ENCODE measurements around the gene ZNF770.

The ZNF770 gene

DNA sequence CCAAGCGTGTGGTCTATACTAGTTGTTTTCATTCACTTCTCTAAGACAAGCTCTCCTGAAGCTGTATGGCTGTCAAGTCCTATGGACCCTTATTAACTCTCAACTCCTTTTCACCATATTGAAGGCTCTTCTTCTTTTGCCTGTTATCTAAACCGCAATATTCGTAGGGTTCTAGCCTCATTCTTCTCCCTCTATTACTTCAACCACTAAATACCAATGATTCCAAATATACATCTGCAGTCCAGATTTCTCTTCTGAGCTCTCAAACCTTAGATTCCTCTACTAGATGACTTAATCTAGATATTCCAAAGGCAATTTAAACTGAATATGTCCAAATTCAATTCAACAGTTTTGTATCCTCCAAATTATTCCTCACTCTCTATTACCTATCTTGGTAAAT lies 43.2 kb downstream of the ZNF770 start:
- TF ChIP-seq GATA3 (IDR thresholded peaks at IDR 0.05; ENCODE audit: low read depth, low read length) (no peak), GATA2 (IDR thresholded peaks at IDR 0.05; ENCODE audit: low read depth, low read length) (no peak)

DNA sequence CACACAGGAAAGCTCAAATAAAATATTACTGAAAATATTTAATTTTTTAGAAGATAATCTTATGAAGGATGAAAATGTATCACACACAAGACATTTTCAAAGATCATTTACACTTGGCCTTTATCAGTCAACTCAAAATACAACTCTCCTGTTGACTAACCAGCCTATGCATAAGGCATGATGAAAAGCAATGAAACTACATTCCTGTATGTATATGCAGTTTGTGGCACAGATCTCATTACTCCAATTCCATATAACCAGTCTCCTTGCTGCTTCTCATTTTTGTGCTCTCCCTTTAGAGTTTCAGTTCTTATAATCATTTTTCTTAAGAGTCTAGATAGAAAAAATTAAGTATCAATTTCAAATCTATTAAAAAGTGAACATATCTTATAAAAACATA lies 44.4 kb downstream of the ZNF770 start:
- TF ChIP-seq GATA2 (IDR thresholded peaks at IDR 0.05; ENCODE audit: low read depth, low read length) (no peak), GATA3 (IDR thresholded peaks at IDR 0.05; ENCODE audit: low read depth, low read length) (no peak)

DNA sequence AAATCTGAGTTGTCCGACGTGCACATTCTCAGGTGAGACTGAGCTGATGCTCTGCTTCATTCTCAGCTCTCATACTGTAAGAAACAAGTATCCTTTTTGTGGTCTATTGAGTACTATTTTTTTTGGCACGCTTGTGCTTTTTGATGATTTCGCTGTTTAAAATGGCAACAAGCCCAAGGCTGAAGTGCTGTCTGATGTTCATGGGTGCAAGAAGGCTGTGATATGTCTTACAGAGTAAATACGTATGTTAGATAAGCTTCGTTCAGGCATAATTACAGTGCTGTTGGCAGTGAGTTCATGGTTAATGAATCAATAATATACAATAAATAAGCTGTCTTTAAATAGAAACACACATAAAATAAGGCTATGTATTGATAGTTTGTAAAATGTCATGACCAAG lies 45.7 kb downstream of the ZNF770 start:
- TF ChIP-seq GATA3 (IDR thresholded peaks at IDR 0.05; ENCODE audit: low read depth, low read length) (no peak), GATA2 (IDR thresholded peaks at IDR 0.05; ENCODE audit: low read depth, low read length) (no peak)

DNA sequence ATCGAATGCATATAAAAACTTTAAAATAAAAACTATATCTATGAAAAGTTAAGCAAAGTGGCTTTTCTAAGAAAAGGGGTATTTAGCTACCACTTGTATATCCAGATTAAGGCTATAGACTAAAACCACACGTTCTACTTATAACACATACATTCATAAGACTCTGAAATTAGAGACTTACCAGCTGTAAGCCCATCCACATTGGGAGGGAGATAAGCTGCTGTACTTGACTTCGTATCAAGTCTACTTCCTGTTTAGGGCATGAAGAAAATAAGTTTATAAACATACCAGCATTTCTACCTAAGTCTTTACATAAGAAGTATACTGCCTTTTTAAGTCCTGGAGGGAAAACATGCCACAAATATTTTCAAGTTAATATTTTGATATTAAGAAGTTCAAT lies 46.3 kb downstream of the ZNF770 start:
- TF ChIP-seq GATA2 (IDR thresholded peaks at IDR 0.05; ENCODE audit: low read depth, low read length) (no peak), GATA3 (IDR thresholded peaks at IDR 0.05; ENCODE audit: low read depth, low read length) (no peak)

DNA sequence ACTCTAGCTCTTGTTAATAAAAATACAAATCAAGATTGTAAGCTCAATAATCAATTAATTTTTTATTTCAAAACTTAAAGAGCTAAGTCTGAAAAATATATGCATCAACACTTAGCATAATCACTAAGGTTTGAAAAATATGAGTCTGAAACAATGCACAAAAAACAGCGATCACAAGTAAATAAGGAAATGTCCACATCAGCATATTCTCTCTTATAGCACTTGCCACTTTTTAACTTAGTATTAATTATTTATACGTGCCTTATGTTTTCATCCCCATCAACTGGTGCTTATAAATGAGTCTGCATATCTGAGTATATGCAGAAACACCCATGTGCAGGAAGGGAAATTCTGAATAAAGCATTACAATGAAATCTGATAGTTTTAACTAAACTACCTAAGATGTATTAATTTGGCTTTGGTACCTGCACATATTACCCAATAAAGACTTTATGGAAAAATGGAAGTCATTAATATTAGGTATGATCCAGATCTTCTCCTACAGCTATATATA lies 46.8 kb downstream of the ZNF770 start:
- TF ChIP-seq GATA2 (IDR thresholded peaks at IDR 0.05; ENCODE audit: low read depth, low read length) (no peak), GATA3 (IDR thresholded peaks at IDR 0.05; ENCODE audit: low read depth, low read length) (no peak)

DNA sequence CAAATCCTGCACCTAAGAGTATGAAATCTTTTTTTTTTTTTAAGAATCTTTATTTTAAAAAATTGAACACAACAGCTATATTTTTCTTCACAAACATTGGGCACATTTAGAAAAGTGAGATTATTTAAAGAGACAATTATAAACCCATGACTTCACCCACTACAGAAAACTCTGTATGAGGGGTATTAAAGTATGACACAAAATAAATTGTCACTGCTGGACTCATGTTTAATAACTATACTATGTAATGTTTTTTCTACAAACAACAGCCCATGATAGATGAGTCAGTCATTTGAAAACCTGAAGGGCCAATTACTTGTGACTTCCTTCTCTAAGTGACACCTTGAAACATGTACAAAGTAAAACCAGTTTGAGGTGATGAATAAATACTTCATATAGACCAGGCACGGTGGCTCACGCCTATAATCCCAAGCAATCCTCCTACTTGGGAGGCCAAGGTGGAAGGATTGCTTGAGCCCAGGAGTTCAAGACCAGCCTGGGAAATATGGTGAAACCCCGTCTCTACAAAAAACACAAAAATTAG lies 54.6 kb downstream of the ZNF770 start:
- TF ChIP-seq GATA3 (IDR thresholded peaks at IDR 0.05; ENCODE audit: low read depth, low read length) (no peak), GATA2 (IDR thresholded peaks at IDR 0.05; ENCODE audit: low read depth, low read length) (no peak)
